Measurements from ENCODE around the gene CCM2.

The CCM2 gene

GRCh38 chr7:45082831-45083331 is 82.9 kb downstream of the CCM2 start:
- H3K27ac ChIP-seq = no peak overlapping the region
- H3K4me3 ChIP-seq = no peak overlapping the region
- peaks cover 6% of the 10 kb centered on the region for H3K36me3 ChIP-seq
- no peak overlapping the region for H3K9ac ChIP-seq
- no peaks in the 10 kb centered on the region for H3K9me3 ChIP-seq
- peaks cover 18% of the 10 kb centered on the region for H3K4me1 ChIP-seq
- H3K4me2 ChIP-seq = no peak overlapping the region
- H3K27me3 ChIP-seq = peaks cover under 1% of the 10 kb centered on the region; the same call in 1 of the 2 replicates
- TF ChIP-seq Cebpa-rat (IDR thresholded peaks at IDR 0.05) = no peak
- H4K20me1 ChIP-seq = no peaks in the 10 kb centered on the region; the same call in 1 of the 2 replicates

- Histone ChIP-seq H3K9ac (0 out of 2 replicates have a peak overlapping the region, but pooled peaks have one; percentile 27), H3K4me3 (no peak overlapping the region), H3K27ac (no peak overlapping the region), H4K20me1 (no peaks in the 10 kb centered on the region), H3K36me3 (no peaks in the 10 kb centered on the region), H3K27me3 (peaks cover 13% of the 10 kb centered on the region; the same call in 1 of the 2 replicates), H3K9me3 (no peaks in the 10 kb centered on the region), H3K4me1 (peaks cover 20% of the 10 kb centered on the region), H3K4me2 (no peak overlapping the region)
- no peak for TF ChIP-seq Cebpa-rat (IDR thresholded peaks at IDR 0.05)
These were observed 84.3 kb downstream of the CCM2 start for GRCh38 chr7:45084336-45084735.

- Histone ChIP-seq H3K9ac (0 out of 2 replicates have a peak overlapping the region, but pooled peaks have one; percentile 27), H3K4me2 (no peak overlapping the region), H3K27me3 (peaks cover 21% of the 10 kb centered on the region; the same call in 1 of the 2 replicates), H4K20me1 (no peaks in the 10 kb centered on the region), H3K9me3 (no peaks in the 10 kb centered on the region), H3K4me3 (no peak overlapping the region), H3K36me3 (no peaks in the 10 kb centered on the region), H3K27ac (no peak overlapping the region), H3K4me1 (peaks cover 27% of the 10 kb centered on the region)
- TF ChIP-seq Cebpa-rat (IDR thresholded peaks at IDR 0.05) = no peak
These were observed 85.1 kb downstream of the CCM2 start for GRCh38 chr7:45084901-45085618.

GRCh38 chr7:45085619-45086200 is 85.7 kb downstream of the CCM2 start:
- no peaks in the 10 kb centered on the region for H3K9me3 ChIP-seq
- H3K9ac ChIP-seq = no peak overlapping the region
- H3K27me3 ChIP-seq = peaks cover 21% of the 10 kb centered on the region; the same call in 1 of the 2 replicates
- H3K4me3 ChIP-seq = no peak overlapping the region
- no peak for TF ChIP-seq Cebpa-rat (IDR thresholded peaks at IDR 0.05)
- H4K20me1 ChIP-seq = no peaks in the 10 kb centered on the region
- no peak overlapping the region for H3K4me2 ChIP-seq
- no peak overlapping the region for H3K27ac ChIP-seq
- H3K36me3 ChIP-seq = no peaks in the 10 kb centered on the region
- peaks cover 27% of the 10 kb centered on the region for H3K4me1 ChIP-seq

GRCh38 chr7:45086331-45087065 is 86.5 kb downstream of the CCM2 start:
- no peak overlapping the region for H3K9ac ChIP-seq
- H4K20me1 ChIP-seq = no peaks in the 10 kb centered on the region
- peaks cover 21% of the 10 kb centered on the region; the same call in 1 of the 2 replicates for H3K27me3 ChIP-seq
- no peak for TF ChIP-seq Cebpa-rat (IDR thresholded peaks at IDR 0.05)
- peaks cover 26% of the 10 kb centered on the region for H3K4me1 ChIP-seq
- H3K36me3 ChIP-seq = no peaks in the 10 kb centered on the region
- no peaks in the 10 kb centered on the region for H3K9me3 ChIP-seq
- H3K4me3 ChIP-seq = no peak overlapping the region
- no peak overlapping the region for H3K27ac ChIP-seq
- no peak overlapping the region for H3K4me2 ChIP-seq

GRCh38 chr7:45087301-45088145 is 87.5 kb downstream of the CCM2 start:
- H3K4me2 ChIP-seq = no peak overlapping the region
- no peak overlapping the region for H3K27ac ChIP-seq
- peaks cover 18% of the 10 kb centered on the region; the same call in 1 of the 2 replicates for H3K4me1 ChIP-seq
- TF ChIP-seq Cebpa-rat (IDR thresholded peaks at IDR 0.05) = no peak
- H3K27me3 ChIP-seq = peaks cover 21% of the 10 kb centered on the region; the same call in 1 of the 2 replicates
- no peaks in the 10 kb centered on the region for H3K36me3 ChIP-seq
- no peaks in the 10 kb centered on the region for H3K9me3 ChIP-seq
- no peak overlapping the region for H3K9ac ChIP-seq
- H3K4me3 ChIP-seq = no peak overlapping the region
- no peaks in the 10 kb centered on the region for H4K20me1 ChIP-seq

GRCh38 chr7:45088146-45088701 is 88.2 kb downstream of the CCM2 start:
- no peaks in the 10 kb centered on the region for H3K36me3 ChIP-seq
- no peak overlapping the region for H3K4me3 ChIP-seq
- no peak for TF ChIP-seq Cebpa-rat (IDR thresholded peaks at IDR 0.05)
- H4K20me1 ChIP-seq = no peaks in the 10 kb centered on the region
- H3K4me2 ChIP-seq = no peak overlapping the region; the same call in 1 of the 2 replicates
- H3K4me1 ChIP-seq = peaks cover 18% of the 10 kb centered on the region; the same call in 1 of the 2 replicates
- no peak overlapping the region for H3K9ac ChIP-seq
- peaks cover 21% of the 10 kb centered on the region; the same call in 1 of the 2 replicates for H3K27me3 ChIP-seq
- no peaks in the 10 kb centered on the region for H3K9me3 ChIP-seq
- no peak overlapping the region for H3K27ac ChIP-seq

- peak within 1 kb of the TSS; percentile 62 for H3K4me3 ChIP-seq
- peaks cover 21% of the 10 kb centered on the region; the same call in 1 of the 2 replicates for H3K27me3 ChIP-seq
- TF ChIP-seq Cebpa-rat (IDR thresholded peaks at IDR 0.05) = no peak
- no peak within 1 kb of the TSS for H3K9ac ChIP-seq
- no peaks in the 10 kb centered on the region for H3K36me3 ChIP-seq
- H3K27ac ChIP-seq = no peak within 1 kb of the TSS
- peak within 1 kb of the TSS; percentile 64 for H3K4me2 ChIP-seq
- H3K4me1 ChIP-seq = peaks cover 18% of the 10 kb centered on the region; the same call in 1 of the 2 replicates
- no peaks in the 10 kb centered on the region for H4K20me1 ChIP-seq
- H3K9me3 ChIP-seq = peaks cover 5% of the 10 kb centered on the region; the same call in 1 of the 2 replicates
These were observed 88.9 kb downstream of the CCM2 start, which contains the start of gene NACAD for GRCh38 chr7:45088821-45089340. Gene NACAD, minus strand, starts transcription at chr7:45088969. Its CDS starts 75 bp downstream, at chr7:45088894.
